ENCODE results near the gene MBOAT2.

MBOAT2 gene

DNA sequence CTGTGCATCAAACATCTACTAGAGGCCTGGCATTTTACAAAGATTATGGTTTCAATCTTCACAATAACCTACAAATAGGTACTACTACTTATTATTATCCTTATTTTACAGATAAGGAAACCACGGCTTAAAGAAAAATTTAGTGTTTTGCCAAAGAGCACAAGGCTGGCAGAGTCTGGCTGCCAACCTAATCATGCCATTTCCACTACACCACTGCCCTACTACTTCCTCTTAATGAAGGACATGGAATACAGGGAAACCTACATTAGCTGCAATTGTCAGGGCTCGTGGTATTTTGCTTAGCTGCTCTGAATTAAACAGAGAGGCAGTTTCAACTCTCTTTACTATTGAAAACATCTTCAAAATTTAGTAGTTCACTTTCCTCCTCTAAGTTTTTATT is 5.9 kb downstream of the MBOAT2 start:
- no peak for DNase-seq (ENCODE audit: low spot score)
- in situ Hi-C loops (cut with MboI; ENCODE audit: low pct_unique_long_range_greater_than_20kb, low sequenced_read_pairs, unreplicated experiment): no loop called here
- no peak for TF ChIP-seq CTCF (IDR thresholded peaks at IDR 0.05; ENCODE audit: extremely low read depth, insufficient read depth, missing control alignments)

GRCh38 chr2:8997108-8997507 is 6.4 kb downstream of the MBOAT2 start:
- TF ChIP-seq CTCF (IDR thresholded peaks at IDR 0.05; ENCODE audit: extremely low read depth, insufficient read depth, missing control alignments): no peak
- no peak for DNase-seq (ENCODE audit: low spot score)
- in situ Hi-C loops (cut with MboI; ENCODE audit: low pct_unique_long_range_greater_than_20kb, low sequenced_read_pairs, unreplicated experiment): no loop called here

- DNase-seq (ENCODE audit: low spot score): no peak
- in situ Hi-C loops (cut with MboI; ENCODE audit: low pct_unique_long_range_greater_than_20kb, low sequenced_read_pairs, unreplicated experiment): no loop called here
- no peak for TF ChIP-seq CTCF (IDR thresholded peaks at IDR 0.05; ENCODE audit: extremely low read depth, insufficient read depth, missing control alignments)
These were observed 7.5 kb downstream of the MBOAT2 start for GRCh38 chr2:8996006-8996405.

DNA sequence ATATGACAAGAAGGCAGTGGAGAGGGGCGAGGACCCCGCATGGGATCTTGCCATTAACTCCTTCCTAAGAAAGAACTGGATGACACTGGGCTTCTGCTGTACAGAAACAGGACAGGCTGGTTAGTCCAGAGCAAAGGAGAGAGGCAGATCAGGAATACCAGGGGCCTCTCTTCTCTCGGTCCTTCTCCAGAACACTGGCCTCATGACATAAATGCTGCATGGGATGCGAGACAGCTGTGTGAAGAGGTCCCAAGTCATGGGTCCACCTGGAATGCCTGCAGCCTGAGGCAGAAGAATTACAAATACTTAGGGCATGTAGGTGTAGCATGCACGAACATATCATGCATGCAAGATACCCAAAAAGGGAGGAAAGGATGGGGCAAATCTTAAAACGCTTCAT is 9.1 kb downstream of the MBOAT2 start:
- TF ChIP-seq CTCF (IDR thresholded peaks at IDR 0.05; ENCODE audit: extremely low read depth, insufficient read depth, missing control alignments): no peak
- in situ Hi-C loops (cut with MboI; ENCODE audit: low pct_unique_long_range_greater_than_20kb, low sequenced_read_pairs, unreplicated experiment): no loop called here
- no peak for DNase-seq (ENCODE audit: low spot score)

DNA sequence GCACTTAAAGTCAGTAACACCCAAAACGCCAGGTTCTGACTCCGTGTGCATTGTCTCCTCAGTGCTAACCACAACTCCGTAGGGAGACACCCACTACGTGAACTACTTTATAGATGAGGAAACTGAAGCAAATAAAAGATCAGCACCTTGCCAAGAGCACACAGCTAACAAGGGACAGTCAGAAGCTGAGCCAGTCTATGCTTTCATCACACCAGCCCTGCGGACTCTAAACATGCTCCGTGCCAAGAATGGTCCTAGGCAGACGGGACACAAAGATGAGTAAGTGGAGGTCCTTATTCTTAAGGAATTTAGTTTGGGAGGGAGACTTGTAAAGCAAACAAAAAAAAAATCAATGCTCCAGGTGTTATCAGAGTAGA is 9.6 kb downstream of the MBOAT2 start:
- in situ Hi-C loops (cut with MboI; ENCODE audit: low pct_unique_long_range_greater_than_20kb, low sequenced_read_pairs, unreplicated experiment): no loop called here
- no peak for DNase-seq (ENCODE audit: low spot score)
- TF ChIP-seq CTCF (IDR thresholded peaks at IDR 0.05; ENCODE audit: extremely low read depth, insufficient read depth, missing control alignments): no peak

GRCh38 chr2:8993196-8993901 is 10.1 kb downstream of the MBOAT2 start:
- TF ChIP-seq CTCF (IDR thresholded peaks at IDR 0.05; ENCODE audit: extremely low read depth, insufficient read depth, missing control alignments): no peak
- no peak for DNase-seq (ENCODE audit: low spot score)
- in situ Hi-C loops (cut with MboI; ENCODE audit: low pct_unique_long_range_greater_than_20kb, low sequenced_read_pairs, unreplicated experiment): no loop called here
